Measurements from ENCODE around the gene MNAT1.
A peak's percentile ranks its signal among the peaks of the same experiment; 100 is the strongest.

The MNAT1 gene

DNA sequence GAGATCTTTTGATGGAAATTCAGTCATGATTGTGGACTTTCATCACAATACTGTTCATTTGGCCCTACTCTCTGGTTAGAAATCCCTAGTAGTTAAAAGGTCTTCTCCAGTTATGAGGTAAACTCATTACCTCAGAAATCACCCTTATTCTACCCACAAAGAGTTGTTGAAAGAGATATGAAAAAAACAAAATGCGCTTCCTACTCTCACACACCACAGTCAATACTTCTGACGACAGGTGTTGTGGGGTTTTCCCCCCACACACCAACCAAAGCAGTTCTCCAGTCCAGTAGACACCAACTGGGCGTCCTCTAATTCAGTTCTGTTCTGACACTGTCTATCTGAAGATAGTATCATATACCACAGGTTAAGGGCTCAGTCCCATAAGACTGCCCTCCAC is 191.4 kb downstream of the MNAT1 start:
- Mint-ChIP-seq H3K36me3 (ENCODE audit: low read depth) (peaks cover 6% of the 10 kb centered on the region), H3K27me3 (no peaks in the 10 kb centered on the region), H3K4me3 (no peak overlapping the region), H3K9me3 (no peaks in the 10 kb centered on the region), H3K27ac (no peak overlapping the region), H3K4me1 (ENCODE audit: low read depth) (no peaks in the 10 kb centered on the region)

DNA sequence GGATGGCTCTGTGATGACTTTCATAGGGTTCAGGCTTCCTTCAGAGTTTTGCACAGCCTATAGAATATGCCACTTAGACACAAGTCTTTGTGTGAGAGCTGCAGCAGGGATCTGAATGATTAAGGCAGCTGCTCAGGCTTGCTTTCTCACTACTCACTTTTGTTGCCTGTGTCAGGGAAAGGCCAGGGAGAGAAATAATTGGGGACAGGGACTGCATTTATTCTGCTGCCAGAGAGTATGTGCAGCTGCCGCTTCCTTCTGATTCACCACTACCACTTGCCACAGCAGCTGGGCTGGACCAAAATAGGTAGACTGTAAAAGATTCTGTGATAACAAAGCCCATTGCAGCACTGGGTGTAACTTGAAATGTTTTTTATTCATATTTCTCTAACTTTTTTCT is 196.7 kb downstream of the MNAT1 start:
- Mint-ChIP-seq H3K4me1 (ENCODE audit: low read depth) (no peaks in the 10 kb centered on the region), H3K4me3 (no peak overlapping the region), H3K9me3 (no peaks in the 10 kb centered on the region), H3K27me3 (no peaks in the 10 kb centered on the region), H3K36me3 (ENCODE audit: low read depth) (peaks cover 17% of the 10 kb centered on the region), H3K27ac (no peak overlapping the region)

DNA sequence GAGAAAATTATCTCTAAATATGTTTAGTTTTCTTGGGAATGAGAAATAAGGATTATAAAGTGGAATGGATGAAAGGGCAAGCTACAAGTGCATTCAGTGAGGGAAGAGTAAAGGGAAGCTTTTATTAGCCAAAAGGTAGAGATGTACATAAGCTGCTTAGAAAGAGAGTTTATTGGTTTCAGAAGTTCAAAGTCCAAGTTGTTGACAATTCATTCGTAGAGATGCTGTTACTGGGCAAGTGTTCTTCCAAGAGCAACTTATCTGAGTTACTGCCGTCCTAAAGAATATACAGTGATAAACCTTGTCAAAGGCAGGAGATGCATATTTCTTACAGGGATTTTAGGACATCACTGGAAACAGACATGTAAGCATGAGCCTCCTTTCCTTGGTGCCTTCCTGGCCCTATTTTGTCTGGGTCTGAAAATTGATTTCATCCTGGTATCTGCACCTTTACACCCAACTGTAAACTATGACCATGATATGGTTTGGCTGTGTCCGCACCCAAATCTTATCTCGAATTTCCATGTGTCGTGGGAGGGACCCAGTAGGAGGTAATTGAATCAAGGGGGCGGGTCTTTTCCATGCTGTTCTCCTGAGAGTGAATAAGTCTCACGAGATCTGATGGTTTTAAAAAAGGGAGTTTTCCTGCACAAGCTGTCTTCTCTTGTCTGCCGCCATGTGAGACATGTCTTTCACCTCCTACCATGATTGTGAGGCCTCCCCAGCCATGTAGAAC is 199.5 kb downstream of the MNAT1 start:
- peaks cover 5% of the 10 kb centered on the region for H3K9me3 Mint-ChIP-seq
- no peak overlapping the region for H3K27ac Mint-ChIP-seq
- H3K4me3 Mint-ChIP-seq, result no peak overlapping the region
- H3K27me3 Mint-ChIP-seq, result no peaks in the 10 kb centered on the region
- peaks cover 11% of the 10 kb centered on the region for H3K36me3 Mint-ChIP-seq (ENCODE audit: low read depth)
- H3K4me1 Mint-ChIP-seq (ENCODE audit: low read depth), result no peaks in the 10 kb centered on the region

DNA sequence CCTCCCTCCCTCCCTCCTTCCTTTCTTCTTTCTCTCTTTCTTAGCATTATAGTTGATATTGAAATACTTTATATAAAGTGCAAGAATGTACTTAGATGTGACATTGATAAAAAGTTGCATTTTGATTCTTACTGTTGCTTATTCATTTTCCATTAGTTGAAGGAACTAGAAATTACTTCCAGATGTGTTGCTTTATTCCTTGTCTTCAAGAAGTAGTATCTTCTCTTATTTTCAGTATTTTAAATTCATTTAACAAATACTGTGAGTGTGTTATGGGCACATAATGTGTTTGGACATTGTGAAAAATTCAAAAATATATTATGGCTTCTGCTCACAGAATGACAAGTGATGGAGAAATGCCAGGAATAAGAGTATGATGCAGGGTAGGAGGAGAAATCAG is 200.8 kb downstream of the MNAT1 start:
- H3K27ac Mint-ChIP-seq, result no peak overlapping the region

DNA sequence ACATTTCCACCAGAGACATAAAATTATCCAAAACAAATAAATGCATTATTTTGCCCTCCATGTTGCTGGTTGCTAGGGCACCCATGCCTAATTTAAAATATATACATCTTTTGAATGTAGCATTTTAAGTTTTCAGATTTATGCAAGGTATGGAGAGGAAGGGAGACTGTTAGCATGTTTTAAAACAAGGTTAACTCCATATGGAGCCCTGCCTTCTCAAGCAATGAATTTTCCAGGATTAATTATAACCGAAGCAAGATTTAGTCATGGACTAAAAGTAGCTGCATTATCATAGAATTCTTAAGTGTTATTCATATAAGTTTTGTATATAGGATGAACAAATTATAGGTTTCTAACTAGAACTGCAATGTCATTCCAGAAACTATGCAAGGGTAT is 209.1 kb downstream of the MNAT1 start:
- Mint-ChIP-seq H3K4me3 (no peak overlapping the region), H3K36me3 (ENCODE audit: low read depth) (peaks cover 14% of the 10 kb centered on the region), H3K9me3 (peaks cover 4% of the 10 kb centered on the region), H3K4me1 (ENCODE audit: low read depth) (peaks cover 12% of the 10 kb centered on the region), H3K27me3 (no peaks in the 10 kb centered on the region), H3K27ac (no peak overlapping the region)

More for the DNA sequence above, 200.8 kb downstream of the MNAT1 start:
- Mint-ChIP-seq H3K36me3 (ENCODE audit: low read depth) (peaks cover 11% of the 10 kb centered on the region), H3K4me3 (no peak overlapping the region), H3K27me3 (no peaks in the 10 kb centered on the region), H3K4me1 (ENCODE audit: low read depth) (no peaks in the 10 kb centered on the region), H3K9me3 (peaks cover 5% of the 10 kb centered on the region)

DNA sequence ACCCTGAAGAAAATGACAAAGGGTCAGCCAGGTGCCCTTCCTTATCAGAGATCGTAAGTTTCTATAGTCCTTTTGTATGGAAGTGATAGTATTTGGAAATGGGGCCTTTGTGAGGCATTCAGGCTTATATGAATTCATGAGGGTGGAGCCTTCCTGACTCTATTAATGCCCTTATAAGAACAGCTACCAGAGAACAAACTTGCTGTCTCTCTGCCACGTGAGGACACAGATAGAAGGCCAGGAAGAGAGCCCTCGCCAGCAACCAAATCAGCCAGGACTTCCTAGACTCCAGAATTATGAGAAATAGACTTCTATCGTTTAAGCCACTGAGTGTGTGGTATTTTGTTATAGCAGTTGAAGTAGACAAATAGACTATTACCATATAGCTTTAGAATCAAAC is 209.6 kb downstream of the MNAT1 start:
- peaks cover 12% of the 10 kb centered on the region for H3K4me1 Mint-ChIP-seq (ENCODE audit: low read depth)
- peaks cover 3% of the 10 kb centered on the region for H3K9me3 Mint-ChIP-seq
- no peak overlapping the region for H3K4me3 Mint-ChIP-seq
- peaks cover 14% of the 10 kb centered on the region for H3K36me3 Mint-ChIP-seq (ENCODE audit: low read depth)
- no peaks in the 10 kb centered on the region for H3K27me3 Mint-ChIP-seq
- H3K27ac Mint-ChIP-seq, result no peak overlapping the region

DNA sequence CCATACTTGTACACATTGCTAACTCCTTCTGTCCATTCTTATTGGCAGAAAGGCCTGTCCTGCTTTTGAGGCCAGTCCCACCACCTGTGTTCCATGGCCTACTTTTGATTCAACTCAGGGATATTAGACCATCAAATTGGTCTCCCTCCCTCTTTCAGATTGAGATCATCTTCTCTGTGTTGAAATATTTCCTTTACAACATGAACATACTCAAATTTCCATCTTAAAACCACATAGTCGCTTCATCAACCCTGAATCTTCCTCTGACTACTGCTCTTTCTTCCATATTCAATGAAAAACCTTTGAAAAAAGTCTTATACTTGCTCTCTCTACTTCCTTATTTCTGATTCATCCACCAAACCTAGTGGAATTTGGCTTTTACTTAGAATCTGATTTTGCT is 211.4 kb downstream of the MNAT1 start:
- Mint-ChIP-seq H3K4me1 (ENCODE audit: low read depth) (peaks cover 12% of the 10 kb centered on the region), H3K27ac (peak overlapping the region; percentile 67), H3K4me3 (no peak overlapping the region), H3K36me3 (ENCODE audit: low read depth) (peaks cover 14% of the 10 kb centered on the region), H3K27me3 (no peaks in the 10 kb centered on the region), H3K9me3 (peaks cover 3% of the 10 kb centered on the region)

DNA sequence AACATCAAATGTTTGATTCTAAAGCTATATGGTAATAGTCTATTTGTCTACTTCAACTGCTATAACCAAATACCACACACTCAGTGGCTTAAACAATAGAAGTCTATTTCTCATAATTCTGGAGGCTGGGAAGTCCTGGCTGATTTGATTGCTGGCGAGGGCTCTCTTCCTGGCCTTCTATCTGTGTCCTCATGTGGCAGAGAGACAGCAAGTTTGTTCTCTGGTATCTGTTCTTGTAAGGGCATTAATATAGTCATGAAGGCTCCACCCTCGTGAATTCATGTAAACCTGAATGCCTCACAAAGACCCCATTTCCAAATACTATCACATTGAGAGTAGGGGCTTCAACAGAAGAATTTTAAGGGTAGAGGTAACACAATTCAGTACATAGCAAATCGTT is 212.2 kb downstream of the MNAT1 start:
- H3K27me3 Mint-ChIP-seq, result no peaks in the 10 kb centered on the region
- H3K27ac Mint-ChIP-seq, result no peak overlapping the region
- peaks cover 3% of the 10 kb centered on the region for H3K9me3 Mint-ChIP-seq
- H3K4me1 Mint-ChIP-seq (ENCODE audit: low read depth), result peaks cover 12% of the 10 kb centered on the region
- H3K36me3 Mint-ChIP-seq (ENCODE audit: low read depth), result peaks cover 14% of the 10 kb centered on the region
- no peak overlapping the region for H3K4me3 Mint-ChIP-seq

DNA sequence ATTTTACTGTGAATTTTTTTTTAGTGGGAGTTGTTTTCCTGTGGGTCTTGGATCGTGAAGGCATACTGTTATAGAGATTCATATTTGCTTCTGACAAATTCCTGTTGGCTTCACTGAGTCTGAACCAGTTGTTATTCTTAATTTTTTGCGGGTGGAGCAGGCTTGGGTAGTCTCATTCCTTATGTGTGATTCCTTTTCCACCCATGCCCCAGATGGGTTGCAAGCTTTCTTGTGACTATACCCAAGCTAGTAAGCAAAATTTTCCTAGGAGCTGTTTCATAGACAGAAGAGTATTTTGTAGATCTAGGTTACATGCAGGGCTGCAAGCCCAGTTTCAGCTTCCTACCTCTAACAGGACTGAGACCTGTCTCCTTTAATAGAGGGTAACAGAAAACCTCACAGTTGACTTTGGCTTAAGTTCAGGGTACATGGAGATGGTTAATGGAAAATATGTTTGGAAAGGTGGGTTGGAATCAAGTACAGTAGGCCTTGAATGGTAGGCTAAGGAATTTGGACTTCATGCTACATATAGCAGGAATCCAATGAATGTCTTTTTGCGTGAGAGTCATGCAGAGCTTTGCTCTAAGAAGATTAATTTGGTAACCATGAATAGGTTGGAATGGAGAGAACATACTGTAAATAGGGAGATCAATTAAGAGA is 217.3 kb downstream of the MNAT1 start:
- Mint-ChIP-seq H3K36me3 (ENCODE audit: low read depth) (peaks cover 23% of the 10 kb centered on the region), H3K27me3 (no peaks in the 10 kb centered on the region), H3K4me3 (no peak overlapping the region), H3K9me3 (peaks cover 18% of the 10 kb centered on the region), H3K4me1 (ENCODE audit: low read depth) (peaks cover 8% of the 10 kb centered on the region), H3K27ac (no peak overlapping the region)

DNA sequence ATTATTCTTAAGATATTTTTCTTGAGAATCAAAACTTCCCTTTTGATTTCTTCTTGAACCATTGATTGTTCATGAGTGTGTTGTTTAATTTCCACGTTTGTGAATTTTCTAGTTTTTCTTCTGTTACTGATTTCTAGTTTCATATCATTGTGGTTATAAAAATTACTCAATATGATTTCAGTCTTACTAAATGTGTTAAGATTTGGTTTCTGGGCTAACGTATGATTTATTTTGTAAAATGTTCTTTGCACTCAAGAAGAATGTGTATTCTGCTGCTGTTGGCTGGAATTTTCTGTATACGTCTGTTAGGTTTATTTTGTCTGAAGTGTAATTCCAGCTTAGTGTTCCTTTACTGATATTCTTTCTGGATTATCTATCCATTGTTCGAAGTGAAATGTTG is 221.6 kb downstream of the MNAT1 start:
- Mint-ChIP-seq H3K4me3 (no peak overlapping the region), H3K27me3 (no peaks in the 10 kb centered on the region), H3K27ac (no peak overlapping the region), H3K36me3 (ENCODE audit: low read depth) (peaks cover 59% of the 10 kb centered on the region), H3K9me3 (peaks cover 36% of the 10 kb centered on the region), H3K4me1 (ENCODE audit: low read depth) (peaks cover 11% of the 10 kb centered on the region)

DNA sequence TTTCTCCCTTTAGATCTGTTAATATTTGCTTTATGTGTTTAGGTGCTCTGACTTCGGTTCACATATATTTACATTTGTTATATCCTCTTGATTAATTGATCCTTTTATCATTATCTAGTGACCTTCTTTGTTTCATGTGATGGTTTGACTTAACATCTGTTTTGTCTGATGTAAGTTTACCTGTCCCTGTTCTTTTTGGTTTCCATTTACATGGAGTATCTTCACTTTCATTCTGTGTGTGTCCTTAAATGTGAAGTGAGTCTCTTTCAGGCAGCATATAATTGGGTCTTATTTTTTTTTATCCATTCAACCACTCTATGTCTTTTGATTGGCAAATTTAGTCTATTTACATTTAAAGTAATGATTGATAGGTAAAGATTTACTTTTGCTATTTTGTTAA is 222.1 kb downstream of the MNAT1 start:
- peaks cover 11% of the 10 kb centered on the region for H3K4me1 Mint-ChIP-seq (ENCODE audit: low read depth)
- peaks cover 61% of the 10 kb centered on the region for H3K36me3 Mint-ChIP-seq (ENCODE audit: low read depth)
- no peaks in the 10 kb centered on the region for H3K27me3 Mint-ChIP-seq
- H3K9me3 Mint-ChIP-seq, result peaks cover 36% of the 10 kb centered on the region
- no peak overlapping the region for H3K27ac Mint-ChIP-seq
- H3K4me3 Mint-ChIP-seq, result no peak overlapping the region

DNA sequence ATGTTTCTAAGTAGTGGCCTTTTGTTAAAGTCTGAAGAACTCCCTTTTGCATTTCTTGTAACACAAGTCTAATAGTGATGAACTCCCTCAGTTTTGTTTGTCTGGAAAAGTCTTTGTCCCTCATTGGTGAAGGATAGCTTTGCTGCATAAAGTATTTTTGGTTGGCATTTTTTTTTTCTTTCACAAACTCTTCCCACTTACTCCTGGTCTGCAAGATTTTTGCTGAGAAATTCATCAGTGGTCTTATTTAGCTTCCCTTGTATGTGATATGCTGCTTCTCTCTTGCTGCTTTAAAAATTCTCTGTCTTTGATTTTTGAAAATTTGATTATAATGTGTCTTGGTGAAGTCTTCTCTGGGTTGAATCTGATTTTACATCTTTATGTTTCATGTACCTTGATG is 223.6 kb downstream of the MNAT1 start:
- Mint-ChIP-seq H3K4me1 (ENCODE audit: low read depth) (peaks cover 11% of the 10 kb centered on the region), H3K27ac (no peak overlapping the region), H3K27me3 (no peaks in the 10 kb centered on the region), H3K36me3 (ENCODE audit: low read depth) (peaks cover 62% of the 10 kb centered on the region), H3K4me3 (no peak overlapping the region), H3K9me3 (peaks cover 36% of the 10 kb centered on the region)

DNA sequence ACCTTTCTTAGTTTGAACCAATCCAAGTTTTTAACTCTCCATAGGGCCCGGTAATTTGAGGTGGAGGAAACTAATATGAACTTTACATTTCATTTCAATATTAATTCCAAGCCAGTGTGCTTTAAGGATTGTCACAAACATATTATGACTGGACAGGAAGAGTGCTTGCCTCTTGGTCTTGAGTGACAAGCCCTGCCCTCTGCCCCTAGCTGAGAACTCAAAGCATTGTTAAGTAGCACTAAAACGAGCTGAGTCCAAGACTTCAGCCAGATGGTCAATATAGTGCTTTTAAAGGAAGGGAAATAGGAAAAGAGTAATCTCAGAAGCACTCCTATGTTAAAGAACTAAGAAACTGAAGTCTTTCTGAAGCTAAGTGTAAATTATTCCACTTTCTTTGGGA is 229.2 kb downstream of the MNAT1 start:
- no peak overlapping the region for H3K27ac Mint-ChIP-seq
- peaks cover 8% of the 10 kb centered on the region for H3K9me3 Mint-ChIP-seq
- H3K4me3 Mint-ChIP-seq, result no peak overlapping the region
- H3K27me3 Mint-ChIP-seq, result no peaks in the 10 kb centered on the region
- peaks cover 11% of the 10 kb centered on the region for H3K4me1 Mint-ChIP-seq (ENCODE audit: low read depth)
- peaks cover 29% of the 10 kb centered on the region for H3K36me3 Mint-ChIP-seq (ENCODE audit: low read depth)

DNA sequence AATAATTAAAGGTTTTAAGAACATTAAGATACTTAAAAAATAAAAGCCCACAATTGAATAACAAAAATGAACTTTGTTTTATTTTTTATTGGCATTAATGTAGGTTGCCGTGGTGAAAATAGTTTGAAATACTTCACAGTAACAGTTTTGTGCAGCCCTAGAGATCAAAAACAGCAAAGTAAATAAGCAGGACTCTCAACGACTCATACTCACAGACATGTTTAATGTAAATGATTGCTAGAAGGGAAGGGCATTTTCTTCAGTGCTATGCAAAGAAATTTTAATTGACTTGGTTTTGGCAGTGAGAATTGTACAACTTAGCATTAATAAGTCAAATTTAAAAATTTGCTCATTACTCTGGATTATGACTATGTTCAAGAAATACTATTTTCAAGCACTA is 230.3 kb downstream of the MNAT1 start:
- Mint-ChIP-seq H3K4me1 (ENCODE audit: low read depth) (peaks cover 11% of the 10 kb centered on the region), H3K27ac (no peak overlapping the region), H3K4me3 (no peak overlapping the region), H3K9me3 (peaks cover 4% of the 10 kb centered on the region), H3K27me3 (no peaks in the 10 kb centered on the region), H3K36me3 (ENCODE audit: low read depth) (peaks cover 19% of the 10 kb centered on the region)

DNA sequence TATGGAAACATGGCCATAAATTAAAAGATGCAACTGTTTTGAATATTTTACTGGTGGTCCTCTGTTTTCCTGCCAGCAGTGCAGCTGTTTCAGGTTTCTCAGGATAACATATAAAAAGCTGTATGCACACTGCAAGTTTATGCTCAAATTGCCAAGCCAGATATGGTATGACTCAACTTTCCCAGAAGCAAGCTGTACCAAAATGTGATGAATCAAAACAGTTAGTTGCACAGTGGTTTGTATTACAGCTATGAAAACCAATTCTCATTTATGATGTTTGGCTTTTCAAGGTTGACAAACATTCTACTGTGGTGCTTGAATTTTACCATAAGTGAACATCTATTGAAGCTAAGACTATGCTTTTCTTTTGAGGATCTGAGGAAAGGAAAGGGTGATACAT is 230.8 kb downstream of the MNAT1 start:
- Mint-ChIP-seq H3K27ac (no peak overlapping the region), H3K4me3 (no peak overlapping the region), H3K4me1 (ENCODE audit: low read depth) (peaks cover 11% of the 10 kb centered on the region), H3K27me3 (no peaks in the 10 kb centered on the region), H3K9me3 (peaks cover 1% of the 10 kb centered on the region), H3K36me3 (ENCODE audit: low read depth) (peaks cover 14% of the 10 kb centered on the region)

DNA sequence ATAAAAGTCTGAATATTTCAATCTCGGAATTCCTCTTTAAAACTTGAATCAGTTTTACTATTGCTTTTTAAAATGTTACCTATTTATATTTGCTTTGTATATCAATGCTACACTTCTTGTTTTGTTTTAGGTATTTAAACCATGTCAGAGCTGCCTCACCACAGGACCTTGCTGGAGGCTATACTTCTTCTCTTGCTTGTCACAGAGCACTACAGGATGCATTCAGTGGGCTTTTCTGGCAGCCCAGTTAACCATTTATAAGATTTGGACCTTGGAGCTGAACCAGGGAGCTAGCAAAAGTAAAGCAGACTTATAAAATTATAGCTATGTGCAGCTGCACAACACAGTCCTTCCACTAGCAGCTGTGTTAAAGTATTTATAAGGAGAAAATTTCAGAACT is 233.5 kb downstream of the MNAT1 start:
- Mint-ChIP-seq H3K4me3 (no peak overlapping the region), H3K9me3 (no peaks in the 10 kb centered on the region), H3K27ac (no peak overlapping the region), H3K4me1 (ENCODE audit: low read depth) (peaks cover 11% of the 10 kb centered on the region), H3K27me3 (no peaks in the 10 kb centered on the region), H3K36me3 (ENCODE audit: low read depth) (peaks cover 15% of the 10 kb centered on the region)

Measured in stimulated activated naive CD8-positive, alpha-beta T cell treated with anti-CD3 and anti-CD28 coated beads, Interleukin-15, Interleukin-2, amounts not matched to agents 100 ng/mL and 50 ng/mL, for 24 hours (primary cell).